IMR-90 (cell line): ENCODE data around the gene LILRA2. TPM values are rescaled to one million over a fixed set of nuclear protein-coding genes. Genes with fewer than 3 reads are reported as not detected.

ENCODE experiments used
- ATAC-seq: fragments of 200-7000 bp; cut with Tn5 transposase; 2 replicates; pipeline ENCODE4 v1.9.1; 2020; ENCODE audit warnings: low read depth, mild to moderate bottlenecking, moderate library complexity
- BruUV-seq: library from RNA; stranded (reverse); fragments of 400-500 nt; replicated peaks from 2 replicates; lab custom pipeline; 2021; lab: Mats Ljungman, UMichigan
- CTCF ChIA-PET: fragments of 300-600 bp; formaldehyde crosslinking; extraction: SDS; loops from one replicate; lab custom pipeline; 2021; ENCODE audit warnings: antibody characterized with exemption; lab: Yijun Ruan, JAX
- POLR2A ChIA-PET: fragments of 300-600 bp; sonication (Branson Sonifier 250); formaldehyde crosslinking; loops from one replicate; lab custom pipeline; 2022; ENCODE audit warnings: antibody characterized with exemption; ENCODE audit not compliant: unreplicated experiment; lab: Charles Lee
- DNase-seq: peaks from one replicate; pipeline ENCODE4 v3.0.0; 2013
- H2AFZ ChIP-seq: replicated peaks from 2 replicates; pipeline ENCODE3; 2013; ENCODE audit warnings: low read length, mild to moderate bottlenecking; ENCODE audit not compliant: poor library complexity
- H2AK5ac ChIP-seq: 2 replicates; pipeline ENCODE4 v1.6.1; 2013; ENCODE audit warnings: low read depth, low read length, inconsistent platforms
- H2AK9ac ChIP-seq: replicated peaks from 2 replicates; pipeline ENCODE3; 2013; ENCODE audit warnings: mild to moderate bottlenecking, low read depth, low read length, moderate library complexity; ENCODE audit not compliant: poor library complexity
- H2BK120ac ChIP-seq: 2 replicates; pipeline ENCODE4 v1.6.1; 2013; ENCODE audit warnings: low read depth, low read length, inconsistent platforms
- H2BK15ac ChIP-seq: 3 replicates; pipeline ENCODE4 v1.6.1; 2013; ENCODE audit warnings: low read depth, low read length, inconsistent platforms
- H2BK20ac ChIP-seq: 2 replicates; pipeline ENCODE4 v1.6.1; 2013; ENCODE audit warnings: low read depth, mild to moderate bottlenecking, inconsistent platforms, low read length, moderate library complexity
- H2BK5ac ChIP-seq: 2 replicates; pipeline ENCODE4 v1.6.1; 2013; ENCODE audit warnings: mild to moderate bottlenecking, low read depth, low read length, inconsistent platforms; ENCODE audit not compliant: poor library complexity, severe bottlenecking
- H3K14ac ChIP-seq: replicated peaks from 2 replicates; pipeline ENCODE4 v1.6.1; 2013; ENCODE audit warnings: low read depth, low read length, inconsistent platforms
- H3K18ac ChIP-seq: 2 replicates; pipeline ENCODE4 v1.6.1; 2013; ENCODE audit warnings: low read depth, low read length, control low read depth
- H3K23ac ChIP-seq: 2 replicates; pipeline ENCODE4 v1.6.1; 2013; ENCODE audit warnings: low read depth, low read length, inconsistent platforms
- H3K27ac ChIP-seq: 2 replicates; pipeline ENCODE4 v1.5.1; 2013; ENCODE audit warnings: mild to moderate bottlenecking, control low read depth, low read length; ENCODE audit not compliant: insufficient read depth
- H3K27me3 ChIP-seq: 2 replicates; pipeline ENCODE4 v1.6.1; 2013; ENCODE audit warnings: low read length; ENCODE audit not compliant: control insufficient read depth, insufficient read depth
- H3K36me3 ChIP-seq: 2 replicates; pipeline ENCODE4 v1.6.1; 2013; ENCODE audit warnings: low read length, mixed read lengths; ENCODE audit not compliant: control insufficient read depth, insufficient read depth
- H3K4ac ChIP-seq: 2 replicates; pipeline ENCODE4 v1.6.1; 2013; ENCODE audit warnings: low read depth, low read length, inconsistent platforms
- H3K4me1 ChIP-seq: 2 replicates; pipeline ENCODE4 v1.6.1; 2013; ENCODE audit warnings: low read length, mixed read lengths; ENCODE audit not compliant: control insufficient read depth, insufficient read depth
- H3K4me2 ChIP-seq: 2 replicates; pipeline ENCODE4 v1.6.1; 2013; ENCODE audit warnings: low read depth, mild to moderate bottlenecking, control low read depth, low read length, moderate library complexity
- H3K4me3 ChIP-seq: 2 replicates; pipeline ENCODE4 v1.5.1; 2013; ENCODE audit warnings: low read depth, mild to moderate bottlenecking, control low read depth, low read length, moderate library complexity; ENCODE audit not compliant: insufficient read depth
- H3K56ac ChIP-seq: 2 replicates; pipeline ENCODE4 v1.6.1; 2013; ENCODE audit warnings: low read length, inconsistent platforms; ENCODE audit not compliant: insufficient read depth; ENCODE audit errors: extremely low read depth
- H3K79me1 ChIP-seq, 2 experiments: 2 replicates each; pipeline ENCODE4 v1.6.1; 2013; ENCODE audit warnings: low read length in 2 of 2, inconsistent platforms in 1 of 2, low read depth in 1 of 2
- H3K9ac ChIP-seq: 2 replicates; pipeline ENCODE4 v1.6.1; 2013; ENCODE audit warnings: low read depth, low read length, control low read depth
- H3K9me1 ChIP-seq: 2 replicates; pipeline ENCODE4 v1.6.1; 2013; ENCODE audit warnings: low read length, inconsistent platforms; ENCODE audit not compliant: insufficient read depth
- H3K9me3 ChIP-seq: 2 replicates; pipeline ENCODE4 v1.6.1; 2013; ENCODE audit warnings: low read length; ENCODE audit not compliant: control insufficient read depth, insufficient read depth
- H4K20me1 ChIP-seq: 2 replicates; pipeline ENCODE4 v1.6.1; 2013; ENCODE audit warnings: low read length, inconsistent platforms; ENCODE audit not compliant: insufficient read depth
- H4K5ac ChIP-seq: 2 replicates; pipeline ENCODE4 v1.6.1; 2013; ENCODE audit warnings: mild to moderate bottlenecking, low read depth, low read length, control low read depth
- H4K8ac ChIP-seq, 2 experiments: 2 replicates each; pipeline ENCODE4 v1.6.1; 2013; ENCODE audit warnings: low read depth in 2 of 2, low read length in 2 of 2, control low read depth in 1 of 2, inconsistent platforms in 1 of 2
- H4K91ac ChIP-seq: 2 replicates; pipeline ENCODE4 v1.6.1; 2013; ENCODE audit warnings: low read depth, low read length, inconsistent platforms; ENCODE audit not compliant: insufficient read depth
- CTCF ChIP-seq: conservative IDR thresholded peaks from 2 replicates; pipeline ENCODE4 v1.5.1; 2012; ENCODE audit warnings: mild to moderate bottlenecking, low read depth, low read length, improper control_type of control experiment
- USF2 ChIP-seq: fragments of 150-350 bp; IDR thresholded peaks from 2 replicates; pipeline ENCODE4 v1.6.1; 2017; ENCODE audit warnings: mild to moderate bottlenecking, antibody characterized with exemption, low read length, low read depth
- WGBS, 2 experiments: methylation state at CpG; one replicate each; pipeline versions ENCODE4 v1.1.5 to v1.1.7; 2013; ENCODE audit warnings: missing lambda C conversion rate in 2 of 2; ENCODE audit not compliant: insufficient read length in 1 of 2; ENCODE audit errors: extremely low coverage in 2 of 2; 5-methylcytosine and 5-hydroxymethylcytosine counted together
- dilution Hi-C: fragments of 300-500 bp; cut with HindIII; formaldehyde crosslinking; loops from one replicate; pipeline ENCODE4 v1.14.3; 2018; ENCODE audit warnings: low sequenced_read_pairs; ENCODE audit not compliant: unreplicated experiment
- in situ Hi-C: fragments of 300-500 bp; cut with MboI; formaldehyde crosslinking; loops from 3 replicates; pipeline ENCODE4 v1.14.3; 2019; ENCODE audit warnings: low sequenced_read_pairs, inconsistent platforms, mixed read lengths
- intact Hi-C: fragments of 100-400 bp; cut with micrococcal nuclease; formaldehyde crosslinking; loops from 2 replicates; pipeline ENCODE4 v1.10.0; 2022
- polyA plus RNA-seq, 3 experiments: library from polyadenylated mRNA; depleted of rRNA; stranded (reverse); fragments of >200 nt; gene quantifications; 2 replicates each; pipeline ENCODE4 v1.2.3, GENCODE V29; 2012; ENCODE audit warnings: low replicate concordance in 1 of 3
- total RNA-seq: library from RNA; depleted of rRNA; stranded (reverse); fragments of >200 nt; gene quantifications from 2 replicates; pipeline ENCODE4 v1.2.3, GENCODE V29; 2012

Gene LILRA2
- total and polyA plus RNA-seq, 2 of the 4 experiments (the other 2 are of a cell fraction) = not detected

GRCh38 chr19:54608205-54608604, 34.6 kb downstream of the LILRA2 start:
- H4K20me1 ChIP-seq = no peaks in the 10 kb centered on the region
- no peak overlapping the region for H3K56ac ChIP-seq
- H2AK5ac ChIP-seq = no peak overlapping the region
- intact Hi-C loops (no loop called here), in situ Hi-C loops (no loop called here), dilution Hi-C loops (no loop called here)
- H3K9ac ChIP-seq = no peak overlapping the region
- CTCF ChIA-PET = no interaction called here
- H3K27ac ChIP-seq = no peak overlapping the region
- H3K14ac ChIP-seq = no peak overlapping the region
- H2AK9ac ChIP-seq = no peak overlapping the region
- no peak overlapping the region for H3K23ac ChIP-seq
- H3K4me1 ChIP-seq = no peaks in the 10 kb centered on the region
- no peak overlapping the region for H2AFZ ChIP-seq
- no peaks in the 10 kb centered on the region for H3K36me3 ChIP-seq
- H3K4me3 ChIP-seq = no peak overlapping the region
- H3K4me2 ChIP-seq = no peak overlapping the region
- H3K79me1 ChIP-seq = no peaks in the 10 kb centered on the region
- POLR2A ChIA-PET = no interaction called here
- H4K8ac ChIP-seq = no peak overlapping the region
- no peak overlapping the region for H2BK20ac ChIP-seq
- H2BK15ac ChIP-seq = no peak overlapping the region
- H3K9me1 ChIP-seq = no peaks in the 10 kb centered on the region
- no peak overlapping the region for H3K4ac ChIP-seq
- H2BK5ac ChIP-seq = no peak overlapping the region
- BruUV-seq = no TSS peak
- H2BK120ac ChIP-seq = no peak overlapping the region
- no peak overlapping the region for H4K91ac ChIP-seq
- ATAC-seq = no peak
- no peak for DNase-seq
- H3K27me3 ChIP-seq = no peaks in the 10 kb centered on the region
- WGBS, 2 experiments = no CpG with 5 or more reads among the region's 7 CpGs
- no peak for TF ChIP-seq USF2
- no peak for TF ChIP-seq CTCF
- H4K5ac ChIP-seq = no peak overlapping the region
- H3K18ac ChIP-seq = no peak overlapping the region
- peaks cover 30% of the 10 kb centered on the region for H3K9me3 ChIP-seq
